ENCODE data around the gene ELP4.

The ELP4 gene

GRCh38 chr11:31792036-31792435 lies 282.5 kb downstream of the ELP4 start:
- H3K4me3 ChIP-seq (ENCODE audit: insufficient read depth, low read depth, low read length, poor library complexity, severe bottlenecking), result no peak overlapping the region
- no peak for DNase-seq
- H3K27me3 ChIP-seq (replicated peaks; ENCODE audit: control insufficient read depth, insufficient read depth, low read length, poor library complexity, severe bottlenecking), result peaks cover 19% of the 10 kb centered on the region
- no peaks in the 10 kb centered on the region for H3K9me3 ChIP-seq (ENCODE audit: control insufficient read depth, low read length)
- no peak overlapping the region for H3K27ac ChIP-seq (ENCODE audit: insufficient read depth, low read length, poor library complexity, severe bottlenecking)
- H3K4me1 ChIP-seq (ENCODE audit: control insufficient read depth, insufficient read depth, low read length, poor library complexity, severe bottlenecking), result no peaks in the 10 kb centered on the region
- H3K36me3 ChIP-seq (ENCODE audit: control insufficient read depth, insufficient read depth, low read length), result no peaks in the 10 kb centered on the region

- Histone ChIP-seq H3K36me3 (ENCODE audit: control insufficient read depth, insufficient read depth, low read length) (no peaks in the 10 kb centered on the region), H3K27ac (ENCODE audit: insufficient read depth, low read length, poor library complexity, severe bottlenecking) (no peak overlapping the region), H3K27me3 (replicated peaks; ENCODE audit: control insufficient read depth, insufficient read depth, low read length, poor library complexity, severe bottlenecking) (peaks cover 22% of the 10 kb centered on the region), H3K9me3 (ENCODE audit: control insufficient read depth, low read length) (no peaks in the 10 kb centered on the region), H3K4me3 (ENCODE audit: insufficient read depth, low read depth, low read length, poor library complexity, severe bottlenecking) (no peak overlapping the region), H3K4me1 (ENCODE audit: control insufficient read depth, insufficient read depth, low read length, poor library complexity, severe bottlenecking) (no peaks in the 10 kb centered on the region)
- no peak for DNase-seq
Measured at GRCh38 chr11:31792456-31792855, 282.9 kb downstream of the ELP4 start.

GRCh38 chr11:31793264-31793663 lies 283.7 kb downstream of the ELP4 start:
- Histone ChIP-seq H3K27me3 (replicated peaks; ENCODE audit: control insufficient read depth, insufficient read depth, low read length, poor library complexity, severe bottlenecking) (peaks cover 29% of the 10 kb centered on the region), H3K27ac (ENCODE audit: insufficient read depth, low read length, poor library complexity, severe bottlenecking) (no peak overlapping the region), H3K4me3 (ENCODE audit: insufficient read depth, low read depth, low read length, poor library complexity, severe bottlenecking) (no peak overlapping the region), H3K36me3 (ENCODE audit: control insufficient read depth, insufficient read depth, low read length) (no peaks in the 10 kb centered on the region), H3K9me3 (ENCODE audit: control insufficient read depth, low read length) (no peaks in the 10 kb centered on the region), H3K4me1 (ENCODE audit: control insufficient read depth, insufficient read depth, low read length, poor library complexity, severe bottlenecking) (peaks cover 2% of the 10 kb centered on the region)
- no peak for DNase-seq

- H3K27ac ChIP-seq (ENCODE audit: insufficient read depth, low read length, poor library complexity, severe bottlenecking), result no peak overlapping the region
- H3K4me1 ChIP-seq (ENCODE audit: control insufficient read depth, insufficient read depth, low read length, poor library complexity, severe bottlenecking), result peaks cover 7% of the 10 kb centered on the region
- no peak for DNase-seq
- H3K36me3 ChIP-seq (ENCODE audit: control insufficient read depth, insufficient read depth, low read length), result no peaks in the 10 kb centered on the region
- H3K9me3 ChIP-seq (ENCODE audit: control insufficient read depth, low read length), result no peaks in the 10 kb centered on the region
- no peak overlapping the region for H3K4me3 ChIP-seq (ENCODE audit: insufficient read depth, low read depth, low read length, poor library complexity, severe bottlenecking)
- H3K27me3 ChIP-seq (replicated peaks; ENCODE audit: control insufficient read depth, insufficient read depth, low read length, poor library complexity, severe bottlenecking), result peaks cover 39% of the 10 kb centered on the region
Measured at GRCh38 chr11:31794548-31794947, 285.0 kb downstream of the ELP4 start.

GRCh38 chr11:31795706-31796498 lies 286.3 kb downstream of the ELP4 start:
- H3K27me3 ChIP-seq (replicated peaks; ENCODE audit: control insufficient read depth, insufficient read depth, low read length, poor library complexity, severe bottlenecking), result peaks cover 50% of the 10 kb centered on the region
- no peaks in the 10 kb centered on the region for H3K9me3 ChIP-seq (ENCODE audit: control insufficient read depth, low read length)
- no peak overlapping the region for H3K4me3 ChIP-seq (ENCODE audit: insufficient read depth, low read depth, low read length, poor library complexity, severe bottlenecking)
- peaks cover 7% of the 10 kb centered on the region for H3K4me1 ChIP-seq (ENCODE audit: control insufficient read depth, insufficient read depth, low read length, poor library complexity, severe bottlenecking)
- H3K36me3 ChIP-seq (ENCODE audit: control insufficient read depth, insufficient read depth, low read length), result no peaks in the 10 kb centered on the region
- H3K27ac ChIP-seq (ENCODE audit: insufficient read depth, low read length, poor library complexity, severe bottlenecking), result no peak overlapping the region
- no peak for DNase-seq

GRCh38 chr11:31796499-31797189 lies 287.1 kb downstream of the ELP4 start:
- Histone ChIP-seq H3K4me1 (ENCODE audit: control insufficient read depth, insufficient read depth, low read length, poor library complexity, severe bottlenecking) (peaks cover 7% of the 10 kb centered on the region), H3K36me3 (ENCODE audit: control insufficient read depth, insufficient read depth, low read length) (no peaks in the 10 kb centered on the region), H3K4me3 (ENCODE audit: insufficient read depth, low read depth, low read length, poor library complexity, severe bottlenecking) (no peak overlapping the region), H3K27me3 (replicated peaks; ENCODE audit: control insufficient read depth, insufficient read depth, low read length, poor library complexity, severe bottlenecking) (peaks cover 58% of the 10 kb centered on the region), H3K27ac (ENCODE audit: insufficient read depth, low read length, poor library complexity, severe bottlenecking) (no peak overlapping the region), H3K9me3 (ENCODE audit: control insufficient read depth, low read length) (no peaks in the 10 kb centered on the region)
- no peak for DNase-seq

GRCh38 chr11:31797190-31798056 lies 287.9 kb downstream of the ELP4 start:
- H3K27ac ChIP-seq (ENCODE audit: insufficient read depth, low read length, poor library complexity, severe bottlenecking), result no peak overlapping the region
- H3K9me3 ChIP-seq (ENCODE audit: control insufficient read depth, low read length), result no peaks in the 10 kb centered on the region
- no peaks in the 10 kb centered on the region for H3K36me3 ChIP-seq (ENCODE audit: control insufficient read depth, insufficient read depth, low read length)
- H3K27me3 ChIP-seq (replicated peaks; ENCODE audit: control insufficient read depth, insufficient read depth, low read length, poor library complexity, severe bottlenecking), result peaks cover 65% of the 10 kb centered on the region
- H3K4me1 ChIP-seq (ENCODE audit: control insufficient read depth, insufficient read depth, low read length, poor library complexity, severe bottlenecking), result peaks cover 7% of the 10 kb centered on the region
- no peak overlapping the region for H3K4me3 ChIP-seq (ENCODE audit: insufficient read depth, low read depth, low read length, poor library complexity, severe bottlenecking)
- DNase-seq, result no peak

GRCh38 chr11:31798057-31798553 lies 288.5 kb downstream of the ELP4 start:
- Histone ChIP-seq H3K4me1 (ENCODE audit: control insufficient read depth, insufficient read depth, low read length, poor library complexity, severe bottlenecking) (peaks cover 8% of the 10 kb centered on the region), H3K27me3 (replicated peaks; ENCODE audit: control insufficient read depth, insufficient read depth, low read length, poor library complexity, severe bottlenecking) (peaks cover 71% of the 10 kb centered on the region), H3K27ac (ENCODE audit: insufficient read depth, low read length, poor library complexity, severe bottlenecking) (no peak overlapping the region), H3K4me3 (ENCODE audit: insufficient read depth, low read depth, low read length, poor library complexity, severe bottlenecking) (no peak overlapping the region), H3K9me3 (ENCODE audit: control insufficient read depth, low read length) (no peaks in the 10 kb centered on the region), H3K36me3 (ENCODE audit: control insufficient read depth, insufficient read depth, low read length) (no peaks in the 10 kb centered on the region)
- no peak for DNase-seq

GRCh38 chr11:31798554-31799434 lies 289.2 kb downstream of the ELP4 start:
- H3K27me3 ChIP-seq (replicated peaks; ENCODE audit: control insufficient read depth, insufficient read depth, low read length, poor library complexity, severe bottlenecking), result peaks cover 73% of the 10 kb centered on the region
- no peaks in the 10 kb centered on the region for H3K9me3 ChIP-seq (ENCODE audit: control insufficient read depth, low read length)
- no peak for DNase-seq
- peaks cover 11% of the 10 kb centered on the region for H3K4me1 ChIP-seq (ENCODE audit: control insufficient read depth, insufficient read depth, low read length, poor library complexity, severe bottlenecking)
- no peak overlapping the region for H3K4me3 ChIP-seq (ENCODE audit: insufficient read depth, low read depth, low read length, poor library complexity, severe bottlenecking)
- no peak overlapping the region for H3K27ac ChIP-seq (ENCODE audit: insufficient read depth, low read length, poor library complexity, severe bottlenecking)
- no peaks in the 10 kb centered on the region for H3K36me3 ChIP-seq (ENCODE audit: control insufficient read depth, insufficient read depth, low read length)

Measured in effector memory CD4-positive, alpha-beta T cell (primary cell).